HEK293T (cell line): ENCODE measurements around the gene EED.

Source experiments
- BHLHE40 ChIP-seq: fragments of 450-650 bp; IDR thresholded peaks from 2 replicates; pipeline ENCODE4 v1.6.1; 2016; ENCODE audit warnings: mild to moderate bottlenecking, moderate library complexity, borderline replicate concordance
- ELF4 ChIP-seq: fragments of 450-650 bp; IDR thresholded peaks from 2 replicates; pipeline ENCODE4 v1.6.1; 2017; ENCODE audit warnings: antibody characterized with exemption
- FOXA1 ChIP-seq: fragments of 450-650 bp; IDR thresholded peaks from 2 replicates; pipeline ENCODE4 v1.6.1; 2016; ENCODE audit warnings: mild to moderate bottlenecking
- FOXK2 ChIP-seq: fragments of 450-650 bp; IDR thresholded peaks from 2 replicates; pipeline ENCODE4 v1.6.1; 2016; ENCODE audit warnings: mild to moderate bottlenecking
- FOXM1 ChIP-seq: fragments of 450-650 bp; IDR thresholded peaks from 2 replicates; pipeline ENCODE4 v1.6.1; 2017; ENCODE audit warnings: mild to moderate bottlenecking, borderline replicate concordance
- SP1 ChIP-seq: fragments of 450-650 bp; IDR thresholded peaks from 2 replicates; pipeline ENCODE4 v1.6.1; 2017

GRCh38 chr11:86244063-86244521, 461 bp upstream of the EED start:
- TF ChIP-seq FOXA1 (no peak), ELF4 (no peak), BHLHE40 (no peak), FOXM1 (no peak), SP1 (no peak), FOXK2 (no peak)
